ENCODE results near the gene TJP1. TPM values are rescaled to one million over a fixed set of nuclear protein-coding genes. Genes with fewer than 3 reads are reported as not detected.

Gene TJP1
- total RNA-seq, 6 donors from 2014 or later = 88.0 to 168 (median 113) TPM

GRCh38 chr15:29681166-29681845 is 141.0 kb downstream of the TJP1 start:
- DNase-seq = no peak
- peaks cover 0 to 8% (median 2%) of the 10 kb centered on the region in 4 donors for H3K4me1 ChIP-seq
- ATAC-seq (ENCODE audit: low FRiP score in 2 of 2) = no peak
- H3K36me3 ChIP-seq = no peaks in the 10 kb centered on the region
- no peak for TF ChIP-seq POLR2A (IDR thresholded peaks at IDR 0.05)
- no peak for TF ChIP-seq POLR2AphosphoS5 (IDR thresholded peaks at IDR 0.05)
- no peak for TF ChIP-seq EP300 (IDR thresholded peaks at IDR 0.05)
- TF ChIP-seq CTCF (IDR thresholded peaks at IDR 0.05) = no peak
- H3K4me3 ChIP-seq = no peak overlapping the region
- H3K27me3 ChIP-seq = no peaks in the 10 kb centered on the region
- H3K9me3 ChIP-seq = no peaks in the 10 kb centered on the region
- WGBS, 2 donors = 91 to 93% methylated on average over 15 of the region's 15 CpGs
- H3K27ac ChIP-seq = no peak overlapping the region

- no peak for DNase-seq
- H3K27ac ChIP-seq = no peak overlapping the region
- TF ChIP-seq POLR2AphosphoS5 (IDR thresholded peaks at IDR 0.05) (no peak), CTCF (IDR thresholded peaks at IDR 0.05) (peak in 1 of 6 experiments; percentile 7)
- WGBS, 2 donors = 69 to 76% methylated on average over 12 of the region's 12 CpGs
- no peak overlapping the region for H3K4me3 ChIP-seq
- no peak for ATAC-seq (ENCODE audit: low FRiP score in 2 of 2)
- H3K4me1 ChIP-seq = peaks cover 0 to 8% (median 2%) of the 10 kb centered on the region in 4 donors
- no peaks in the 10 kb centered on the region for H3K36me3 ChIP-seq
- H3K9me3 ChIP-seq = no peaks in the 10 kb centered on the region
- H3K27me3 ChIP-seq = no peaks in the 10 kb centered on the region
Measured at GRCh38 chr15:29680465-29681165, 141.7 kb downstream of the TJP1 start.

GRCh38 chr15:29678504-29679034 is 143.7 kb downstream of the TJP1 start:
- H3K4me3 ChIP-seq = no peak overlapping the region
- H3K9me3 ChIP-seq = no peaks in the 10 kb centered on the region
- no peaks in the 10 kb centered on the region for H3K36me3 ChIP-seq
- DNase-seq (peak in 1 of 2 donors; percentile 9), ATAC-seq (ENCODE audit: low FRiP score in 2 of 2) (no peak)
- H3K27me3 ChIP-seq = no peaks in the 10 kb centered on the region
- 69 to 84% methylated on average over 3 to 4 of the region's 4 CpGs for WGBS, 2 donors
- TF ChIP-seq POLR2A (IDR thresholded peaks at IDR 0.05) (no peak), CTCF (IDR thresholded peaks at IDR 0.05) (no peak), EP300 (IDR thresholded peaks at IDR 0.05) (no peak), POLR2AphosphoS5 (IDR thresholded peaks at IDR 0.05) (no peak)
- peaks cover 0 to 21% (median 11%) of the 10 kb centered on the region in 4 donors for H3K4me1 ChIP-seq
- H3K27ac ChIP-seq = no peak overlapping the region

GRCh38 chr15:29677871-29678461 is 144.3 kb downstream of the TJP1 start:
- WGBS, 2 donors = 64 to 69% methylated on average over 9 to 10 of the region's 10 CpGs
- ATAC-seq (ENCODE audit: low FRiP score in 2 of 2) (no peak), DNase-seq (peak; percentile 23 to 32)
- Histone ChIP-seq H3K4me1 (peaks cover 0 to 21% (median 11%) of the 10 kb centered on the region in 4 donors), H3K4me3 (no peak overlapping the region), H3K27ac (peak overlapping the region in 1 of 4 donors; percentile 6), H3K27me3 (no peaks in the 10 kb centered on the region), H3K36me3 (no peaks in the 10 kb centered on the region), H3K9me3 (no peaks in the 10 kb centered on the region)
- no peak for TF ChIP-seq POLR2A (IDR thresholded peaks at IDR 0.05)
- no peak for TF ChIP-seq POLR2AphosphoS5 (IDR thresholded peaks at IDR 0.05)
- TF ChIP-seq CTCF (IDR thresholded peaks at IDR 0.05) = no peak
- no peak for TF ChIP-seq EP300 (IDR thresholded peaks at IDR 0.05)

All from upper lobe of left lung (tissue), 6 donors.